Measurements from ENCODE around the gene LRRC3C.

GRCh38 chr17:39908789-39909352, 18.7 kb upstream of the LRRC3C start:
- TF ChIP-seq CTCF (IDR thresholded peaks at IDR 0.05; ENCODE audit: poor library complexity, severe bottlenecking) (no peak), MXI1 (conservative IDR thresholded peaks at IDR 0.05; ENCODE audit: poor library complexity, severe bottlenecking) (no peak), POLR2AphosphoS5 (IDR thresholded peaks at IDR 0.05) (no peak), EP300 (conservative IDR thresholded peaks at IDR 0.05; ENCODE audit: poor library complexity, severe bottlenecking) (no peak), TAF1 (IDR thresholded peaks at IDR 0.05; ENCODE audit: low read depth) (no peak)

Measured in neural cell (in vitro differentiated cells).